ENCODE results near the gene DOLPP1.

DNA sequence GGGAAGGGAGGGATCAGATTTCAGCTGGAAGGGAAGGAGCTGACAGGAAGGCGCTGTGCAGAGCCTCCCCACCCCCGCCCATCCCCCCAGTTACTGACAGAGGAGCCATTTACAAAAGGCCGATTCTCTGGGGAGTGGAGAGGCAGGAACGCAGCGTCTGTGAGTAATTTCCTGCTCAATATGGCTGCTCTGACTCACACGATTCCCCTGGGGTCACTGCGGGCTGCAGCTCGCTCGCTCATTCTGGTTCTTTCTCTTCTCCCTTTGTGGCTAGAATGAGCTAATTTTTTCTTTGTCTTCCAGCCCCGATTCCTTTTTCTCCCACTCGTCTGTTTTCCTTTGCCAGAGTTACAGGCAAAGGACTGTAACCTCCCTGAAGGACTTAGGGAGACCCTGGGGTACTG is 59.1 kb downstream of the DOLPP1 start:
- TF ChIP-seq, protein P1, sequence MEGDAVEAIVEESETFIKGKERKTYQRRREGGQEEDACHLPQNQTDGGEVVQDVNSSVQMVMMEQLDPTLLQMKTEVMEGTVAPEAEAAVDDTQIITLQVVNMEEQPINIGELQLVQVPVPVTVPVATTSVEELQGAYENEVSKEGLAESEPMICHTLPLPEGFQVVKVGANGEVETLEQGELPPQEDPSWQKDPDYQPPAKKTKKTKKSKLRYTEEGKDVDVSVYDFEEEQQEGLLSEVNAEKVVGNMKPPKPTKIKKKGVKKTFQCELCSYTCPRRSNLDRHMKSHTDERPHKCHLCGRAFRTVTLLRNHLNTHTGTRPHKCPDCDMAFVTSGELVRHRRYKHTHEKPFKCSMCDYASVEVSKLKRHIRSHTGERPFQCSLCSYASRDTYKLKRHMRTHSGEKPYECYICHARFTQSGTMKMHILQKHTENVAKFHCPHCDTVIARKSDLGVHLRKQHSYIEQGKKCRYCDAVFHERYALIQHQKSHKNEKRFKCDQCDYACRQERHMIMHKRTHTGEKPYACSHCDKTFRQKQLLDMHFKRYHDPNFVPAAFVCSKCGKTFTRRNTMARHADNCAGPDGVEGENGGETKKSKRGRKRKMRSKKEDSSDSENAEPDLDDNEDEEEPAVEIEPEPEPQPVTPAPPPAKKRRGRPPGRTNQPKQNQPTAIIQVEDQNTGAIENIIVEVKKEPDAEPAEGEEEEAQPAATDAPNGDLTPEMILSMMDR (IDR thresholded peaks at IDR 0.05; ENCODE audit: control extremely low read depth in 1 of 3, insufficient read depth in 1 of 3, low read depth in 1 of 3, low read length in 3 of 3) = no peak
- TF ChIP-seq CHD2 (IDR thresholded peaks at IDR 0.05; ENCODE audit: low read length) (peak; percentile 67; the same call in 1 of the 2 replicates), NRF1 (IDR thresholded peaks at IDR 0.05; ENCODE audit: low read depth, low read length) (no peak), MAFK (IDR thresholded peaks at IDR 0.05; ENCODE audit: low read depth, low read length) (no peak), CREB1 (IDR thresholded peaks at IDR 0.05) (peak; percentile 52; the same call in 1 of the 2 replicates)

All from H1 (cell line).